H9 (cell line): ENCODE data around the gene RARB. TPM values are rescaled to one million over a fixed set of nuclear protein-coding genes. Genes with fewer than 3 reads are reported as not detected.

Experiments used
- DNase-seq: peaks from one replicate; pipeline ENCODE4 v3.0.0-alpha.2; 2017
- H2AFZ ChIP-seq: one replicate; pipeline ENCODE4 v1.6.1; 2013; ENCODE audit warnings: mild to moderate bottlenecking, low read length, control low read depth, moderate library complexity
- H2AK5ac ChIP-seq: 2 replicates; pipeline ENCODE4 v1.6.1; 2013; ENCODE audit warnings: low read length, control low read depth, mixed read lengths; ENCODE audit not compliant: insufficient read length
- H2BK120ac ChIP-seq: one replicate; pipeline ENCODE4 v1.6.1; 2013; ENCODE audit warnings: low read depth, mild to moderate bottlenecking, low read length, control low read depth, inconsistent platforms; ENCODE audit not compliant: poor library complexity, severe bottlenecking
- H2BK12ac ChIP-seq: 2 replicates; pipeline ENCODE4 v1.6.1; 2013; ENCODE audit warnings: low read length, control low read depth, mixed read lengths, low read depth; ENCODE audit not compliant: insufficient read length
- H2BK15ac ChIP-seq: 2 replicates; pipeline ENCODE4 v1.6.1; 2013; ENCODE audit warnings: low read depth, low read length, control low read depth
- H2BK20ac ChIP-seq: one replicate; pipeline ENCODE4 v1.6.1; 2013; ENCODE audit warnings: low read depth, mild to moderate bottlenecking, low read length, control low read depth, inconsistent platforms; ENCODE audit not compliant: poor library complexity, severe bottlenecking
- H2BK5ac ChIP-seq: 2 replicates; pipeline ENCODE4 v1.6.1; 2013; ENCODE audit warnings: low read length, control low read depth, mixed read lengths; ENCODE audit not compliant: insufficient read length
- H3K14ac ChIP-seq: 2 replicates; pipeline ENCODE4 v1.6.1; 2013; ENCODE audit warnings: low read length, control low read depth; ENCODE audit not compliant: insufficient read depth
- H3K18ac ChIP-seq: 2 replicates; pipeline ENCODE4 v1.6.1; 2013; ENCODE audit warnings: low read depth, mild to moderate bottlenecking, mixed read lengths, low read length, control low read depth; ENCODE audit not compliant: insufficient read length
- H3K23ac ChIP-seq: 2 replicates; pipeline ENCODE4 v1.6.1; 2013; ENCODE audit warnings: low read length, control low read depth, mixed read lengths, low read depth; ENCODE audit not compliant: insufficient read length
- H3K23me2 ChIP-seq: 2 replicates; pipeline ENCODE4 v1.6.1; 2013; ENCODE audit warnings: low read depth, mild to moderate bottlenecking, mixed read lengths, low read length, control low read depth; ENCODE audit not compliant: insufficient read length, poor library complexity, severe bottlenecking
- H3K27ac ChIP-seq: 2 replicates; pipeline ENCODE4 v1.5.1; 2013; ENCODE audit warnings: low read length, control low read depth, mixed read lengths, low read depth; ENCODE audit not compliant: insufficient read length
- H3K27me3 ChIP-seq: 2 replicates; pipeline ENCODE4 v1.6.1; 2013; ENCODE audit warnings: low read length, control low read depth, inconsistent platforms; ENCODE audit not compliant: insufficient read depth
- H3K4ac ChIP-seq: 2 replicates; pipeline ENCODE4 v1.6.1; 2013; ENCODE audit warnings: low read depth, mild to moderate bottlenecking, control low read depth, inconsistent platforms, low read length, moderate library complexity
- H3K4me1 ChIP-seq: 2 replicates; pipeline ENCODE4 v1.6.1; 2013; ENCODE audit warnings: low read length, control low read depth, inconsistent platforms; ENCODE audit not compliant: insufficient read depth
- H3K4me2 ChIP-seq: 2 replicates; pipeline ENCODE4 v1.6.1; 2013; ENCODE audit warnings: low read length, control low read depth, mixed read lengths; ENCODE audit not compliant: insufficient read length, insufficient read depth
- H3K56ac ChIP-seq: 2 replicates; pipeline ENCODE4 v1.6.1; 2013; ENCODE audit warnings: low read depth, mild to moderate bottlenecking, mixed read lengths, low read length, control low read depth; ENCODE audit not compliant: insufficient read length
- H3K79me1 ChIP-seq: 2 replicates; pipeline ENCODE4 v1.6.1; 2013; ENCODE audit warnings: low read depth, mild to moderate bottlenecking, moderate library complexity, low read length, control low read depth, inconsistent platforms; ENCODE audit not compliant: insufficient read depth, poor library complexity, severe bottlenecking
- H3K79me2 ChIP-seq: 2 replicates; pipeline ENCODE4 v1.6.1; 2013; ENCODE audit warnings: low read length, control low read depth, inconsistent platforms; ENCODE audit not compliant: insufficient read depth
- H3K9ac ChIP-seq: 2 replicates; pipeline ENCODE4 v1.6.1; 2013; ENCODE audit warnings: low read length, control low read depth, mixed read lengths; ENCODE audit not compliant: insufficient read length; ENCODE audit errors: extremely low read depth
- H3K9me3 ChIP-seq: one replicate; pipeline ENCODE4 v1.6.1; 2013; ENCODE audit warnings: low read depth, low read length, inconsistent platforms; ENCODE audit not compliant: control insufficient read depth
- H3T11ph ChIP-seq: one replicate; pipeline ENCODE4 v1.6.1; 2013; ENCODE audit warnings: mild to moderate bottlenecking, low read length, control low read depth, inconsistent platforms
- H4K20me1 ChIP-seq: one replicate; pipeline ENCODE4 v1.6.1; 2013; ENCODE audit not compliant: control insufficient read depth, insufficient read length, insufficient read depth
- H4K5ac ChIP-seq: 2 replicates; pipeline ENCODE4 v1.6.1; 2013; ENCODE audit warnings: low read depth, mild to moderate bottlenecking, mixed read lengths, low read length, control low read depth; ENCODE audit not compliant: insufficient read length
- H4K8ac ChIP-seq: replicated peaks from 2 replicates; pipeline ENCODE4 v1.6.1; 2013; ENCODE audit warnings: low read length, control low read depth, mixed read lengths, low read depth; ENCODE audit not compliant: insufficient read length
- H4K91ac ChIP-seq: 2 replicates; pipeline ENCODE4 v1.6.1; 2013; ENCODE audit warnings: low read depth, mild to moderate bottlenecking, moderate library complexity, mixed read lengths, low read length, control low read depth; ENCODE audit not compliant: insufficient read length
- H3K27ac Mint-ChIP-seq, 3 experiments: 2 replicates in 2 of 3; 3 replicates in 1 of 3; pipeline ENCODE4 v1.8.0; 2020 to 2021; ENCODE audit warnings: mixed read lengths in 3 of 3, mild to moderate bottlenecking in 1 of 3, moderate library complexity in 1 of 3
- H3K27me3 Mint-ChIP-seq: 2 replicates; pipeline ENCODE4 v1.8.0; 2021; ENCODE audit warnings: low read depth, mild to moderate bottlenecking, moderate library complexity, mixed read lengths
- H3K36me3 Mint-ChIP-seq, 3 experiments: 2 replicates in 2 of 3; 3 replicates in 1 of 3; pipeline ENCODE4 v1.8.0; 2020 to 2021; ENCODE audit warnings: low read depth in 3 of 3, mixed read lengths in 3 of 3; ENCODE audit not compliant: insufficient read depth in 1 of 3
- H3K4me1 Mint-ChIP-seq, 2 experiments: 2 replicates each; pipeline ENCODE4 v1.8.0; 2020; ENCODE audit warnings: mixed read lengths in 2 of 2
- H3K4me3 Mint-ChIP-seq, 2 experiments: 2 replicates in 1 of 2; 3 replicates in 1 of 2; pipeline ENCODE4 v1.8.0; 2020 to 2021; ENCODE audit warnings: mild to moderate bottlenecking in 2 of 2, mixed read lengths in 2 of 2, moderate library complexity in 1 of 2
- H3K9me3 Mint-ChIP-seq, 2 experiments: 2 replicates in 1 of 2; 3 replicates in 1 of 2; pipeline ENCODE4 v1.8.0; 2020; ENCODE audit warnings: mild to moderate bottlenecking in 2 of 2, mixed read lengths in 2 of 2, moderate library complexity in 1 of 2
- WGBS: extraction: QIAGEN DNeasy Blood & Tissue Kit; methylation state at CpG from one replicate; pipeline ENCODE4 v1.1.7; 2013; ENCODE audit warnings: missing lambda C conversion rate, low lambda C conversion rate, mixed read lengths; ENCODE audit not compliant: insufficient read length; ENCODE audit errors: extremely low coverage; 5-methylcytosine and 5-hydroxymethylcytosine counted together
- total RNA-seq: library from RNA; stranded (reverse); gene quantifications from 2 replicates; pipeline ENCODE4 v1.2.1, GENCODE V29; 2021
- TF ChIP-seq, protein P1 (sequence below): fragments of 200-600 bp; sonication (generic); conservative IDR thresholded peaks from 3 replicates; pipeline ENCODE4 v1.8.0; 2021; ENCODE audit warnings: antibody characterized with exemption, mild to moderate bottlenecking

Gene RARB
- total RNA-seq, 1 experiment from 2014 or later = 0.22 TPM

- no peak overlapping the region for H3K4ac ChIP-seq
- no peaks in the 10 kb centered on the region for H3K23me2 ChIP-seq
- no peaks in the 10 kb centered on the region for H3K9me3 ChIP-seq
- no peak overlapping the region for H3K14ac ChIP-seq
- no peak overlapping the region for H3K9ac ChIP-seq
- H2BK120ac ChIP-seq = no peak overlapping the region
- H2BK12ac ChIP-seq = no peak overlapping the region
- H3K27me3 ChIP-seq = no peaks in the 10 kb centered on the region
- Mint-ChIP-seq H3K36me3 (no peaks in the 10 kb centered on the region), H3K9me3 (no peaks in the 10 kb centered on the region), H3K27me3 (no peaks in the 10 kb centered on the region), H3K4me1 (peaks cover 19 to 29% of the 10 kb centered on the region in 2 experiments), H3K4me3 (no peak overlapping the region), H3K27ac (peak overlapping the region in 1 of 3 experiments; percentile 33; a peak in 1 of 7 replicates)
- no peaks in the 10 kb centered on the region for H3K79me1 ChIP-seq
- no peak overlapping the region for H3K4me2 ChIP-seq
- no peak overlapping the region for H3K23ac ChIP-seq
- no peaks in the 10 kb centered on the region for H4K20me1 ChIP-seq
- H4K5ac ChIP-seq = no peak overlapping the region
- DNase-seq = peak; percentile 36
- H2AK5ac ChIP-seq = no peak overlapping the region
- H3K4me1 ChIP-seq = peaks cover 6% of the 10 kb centered on the region; the same call in 1 of the 2 replicates
- no peak overlapping the region for H3K27ac ChIP-seq
- no CpG with 5 or more reads among the region's 11 CpGs for WGBS
- H2AFZ ChIP-seq = no peak overlapping the region
- TF ChIP-seq, protein P1, sequence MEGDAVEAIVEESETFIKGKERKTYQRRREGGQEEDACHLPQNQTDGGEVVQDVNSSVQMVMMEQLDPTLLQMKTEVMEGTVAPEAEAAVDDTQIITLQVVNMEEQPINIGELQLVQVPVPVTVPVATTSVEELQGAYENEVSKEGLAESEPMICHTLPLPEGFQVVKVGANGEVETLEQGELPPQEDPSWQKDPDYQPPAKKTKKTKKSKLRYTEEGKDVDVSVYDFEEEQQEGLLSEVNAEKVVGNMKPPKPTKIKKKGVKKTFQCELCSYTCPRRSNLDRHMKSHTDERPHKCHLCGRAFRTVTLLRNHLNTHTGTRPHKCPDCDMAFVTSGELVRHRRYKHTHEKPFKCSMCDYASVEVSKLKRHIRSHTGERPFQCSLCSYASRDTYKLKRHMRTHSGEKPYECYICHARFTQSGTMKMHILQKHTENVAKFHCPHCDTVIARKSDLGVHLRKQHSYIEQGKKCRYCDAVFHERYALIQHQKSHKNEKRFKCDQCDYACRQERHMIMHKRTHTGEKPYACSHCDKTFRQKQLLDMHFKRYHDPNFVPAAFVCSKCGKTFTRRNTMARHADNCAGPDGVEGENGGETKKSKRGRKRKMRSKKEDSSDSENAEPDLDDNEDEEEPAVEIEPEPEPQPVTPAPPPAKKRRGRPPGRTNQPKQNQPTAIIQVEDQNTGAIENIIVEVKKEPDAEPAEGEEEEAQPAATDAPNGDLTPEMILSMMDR = no peak
- no peak overlapping the region for H3T11ph ChIP-seq
- no peak overlapping the region for H2BK5ac ChIP-seq
- H4K91ac ChIP-seq = no peak overlapping the region
- no peak overlapping the region for H4K8ac ChIP-seq
- no peaks in the 10 kb centered on the region for H3K79me2 ChIP-seq
- no peak overlapping the region for H3K56ac ChIP-seq
- H3K18ac ChIP-seq = no peak overlapping the region
- no peak overlapping the region for H2BK15ac ChIP-seq
- no peak overlapping the region for H2BK20ac ChIP-seq
Observed at GRCh38 chr3:25448750-25449692, 21.0 kb downstream of the RARB start.
